Activated CD4-positive, CD25-positive, alpha-beta regulatory T cell treated with anti-CD3 and anti-CD28 coated beads, Interleukin-2, amount 50 U/mL, for 16 hours (primary cell): ENCODE measurements around the gene SIRPG.
"Not testable (repeated sequence)": the region's sequence is repeated elsewhere in the genome, so short reads cannot be mapped to it uniquely, and the experiment has no call there.

Source experiments
- DNase-seq: peaks from one replicate; pipeline ENCODE4 v3.0.0-alpha.2; 2020; ENCODE audit warnings: low read depth, low spot score

Gene SIRPG

DNA sequence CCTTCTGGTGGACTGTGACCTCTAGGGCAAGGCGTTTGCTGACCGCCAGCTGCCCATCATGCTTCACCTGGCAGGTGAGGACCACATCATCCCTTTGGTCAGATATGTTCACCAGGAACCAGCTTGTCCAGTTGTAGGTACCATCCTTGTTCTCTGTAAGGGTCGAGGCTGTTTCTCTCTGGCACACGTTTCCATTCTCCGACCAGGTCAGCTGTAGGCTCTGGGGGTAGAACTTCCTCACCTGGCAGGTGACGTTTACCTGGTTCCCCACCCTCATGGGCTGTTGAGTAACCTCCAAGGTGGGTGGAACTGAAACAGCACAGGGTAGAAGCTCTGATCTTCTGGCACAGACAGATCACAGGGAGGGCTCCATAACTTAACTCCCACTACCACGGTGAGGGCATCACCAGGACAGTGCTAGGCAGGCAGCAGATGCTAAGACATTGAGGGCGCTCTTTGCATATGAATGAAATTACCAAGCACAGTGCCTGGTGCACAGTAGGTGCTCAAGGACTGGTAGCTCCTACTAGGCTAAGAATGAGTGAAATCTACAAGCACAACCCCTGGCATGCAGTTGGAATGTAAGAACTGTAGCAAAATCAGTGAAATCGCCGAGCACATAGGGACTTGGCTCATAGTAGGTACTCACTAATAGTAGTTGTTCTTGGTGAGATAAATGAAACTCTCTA, 22.1 kb downstream of the SIRPG start:
- no peak for DNase-seq

DNA sequence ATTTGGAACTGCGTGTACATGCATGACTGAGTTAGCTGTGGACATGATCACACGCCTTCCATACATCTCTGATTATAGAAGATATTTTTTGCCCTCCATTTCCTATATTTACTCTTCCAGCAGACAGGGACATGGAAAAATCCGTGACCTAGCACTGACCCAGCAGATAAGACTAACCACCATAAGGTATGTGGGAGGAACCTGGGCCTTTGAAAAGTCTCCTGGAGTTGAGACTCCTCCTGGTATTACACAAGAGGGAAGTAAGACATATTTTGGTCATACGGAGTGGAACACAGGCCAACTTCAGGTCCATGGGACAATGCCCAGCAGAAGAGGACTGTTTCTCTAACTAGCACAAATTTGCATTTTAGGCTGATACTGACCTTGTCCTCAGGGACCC, 24.0 kb downstream of the SIRPG start:
- no peak for DNase-seq

DNA sequence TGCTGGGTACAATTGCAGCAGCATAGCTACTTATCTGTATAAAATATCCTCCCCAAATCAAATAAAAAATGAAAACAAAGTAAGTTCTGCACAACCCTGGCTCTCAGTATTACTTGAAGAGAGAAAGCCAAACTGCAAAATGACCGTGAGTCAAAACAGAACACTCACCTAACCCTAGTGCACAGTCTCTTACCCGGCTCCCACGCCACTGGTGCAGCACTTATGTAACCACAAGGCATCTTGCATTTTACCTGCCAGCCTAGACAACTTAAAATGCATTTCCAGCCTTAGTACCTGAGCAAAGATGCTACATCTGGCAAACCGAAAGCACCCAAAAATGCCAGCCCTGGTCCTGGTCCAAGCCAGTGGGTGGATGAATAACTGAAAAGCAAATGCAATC, 25.4 kb downstream of the SIRPG start:
- peak; percentile 19 for DNase-seq

DNA sequence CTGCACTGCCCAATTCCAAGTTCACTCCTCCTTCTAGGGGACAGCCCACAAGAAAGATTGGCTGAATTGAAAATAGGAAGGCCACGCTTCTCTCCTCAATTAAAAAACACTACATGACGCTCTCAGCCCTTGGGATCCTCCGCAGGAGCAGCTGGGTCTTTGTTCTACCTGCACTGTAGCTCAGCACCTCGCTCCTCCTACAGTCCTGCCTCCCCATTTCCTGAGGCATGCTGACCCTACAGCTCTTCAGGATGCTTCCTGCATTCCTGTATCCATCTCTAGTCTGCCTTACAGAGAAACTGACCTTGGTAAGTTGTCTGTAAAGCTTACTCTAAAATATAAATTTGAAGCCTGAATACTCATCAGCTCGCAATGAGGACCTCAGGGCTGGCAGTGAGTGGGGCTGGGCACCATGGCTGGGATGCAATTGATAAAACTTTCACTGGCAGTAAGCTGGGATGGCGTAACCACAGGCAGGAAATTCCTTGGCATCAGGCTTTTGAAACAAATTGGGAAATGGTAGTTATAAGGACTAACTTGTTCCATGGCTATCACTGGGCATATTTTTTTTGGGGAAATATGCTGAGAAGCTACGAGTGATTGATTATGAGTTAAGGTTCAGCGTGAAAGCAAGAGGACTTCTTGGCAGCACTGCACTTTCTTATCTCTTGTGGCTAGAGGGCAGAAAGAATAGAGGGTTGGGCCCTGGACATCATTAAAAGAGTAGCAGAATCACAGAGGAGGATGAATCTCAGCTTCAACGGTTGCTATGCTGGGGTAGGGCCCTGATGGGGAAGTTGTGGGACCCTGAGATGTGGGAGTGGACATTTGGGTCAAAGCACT, 26.0 kb downstream of the SIRPG start:
- no peak for DNase-seq

DNA sequence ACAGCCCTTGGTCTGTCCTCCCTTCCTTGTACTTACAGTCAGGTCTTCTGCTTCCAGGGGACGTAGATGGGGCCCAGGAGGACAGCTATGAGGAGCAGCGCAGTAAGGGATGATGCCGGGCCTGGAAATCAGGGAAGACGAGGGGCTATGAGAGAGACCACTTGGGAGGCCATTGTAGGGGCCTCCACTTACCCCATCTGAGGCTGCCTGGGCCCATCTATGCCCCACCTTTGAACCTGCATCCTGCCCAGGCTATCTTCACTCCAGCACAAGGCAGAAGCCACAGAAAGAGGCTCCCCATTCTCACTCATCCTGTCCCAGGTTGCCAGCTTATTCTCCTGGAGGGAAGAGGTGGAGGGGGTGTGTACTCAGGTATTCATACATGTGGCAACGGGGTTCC, 27.4 kb downstream of the SIRPG start:
- no peak for DNase-seq

DNA sequence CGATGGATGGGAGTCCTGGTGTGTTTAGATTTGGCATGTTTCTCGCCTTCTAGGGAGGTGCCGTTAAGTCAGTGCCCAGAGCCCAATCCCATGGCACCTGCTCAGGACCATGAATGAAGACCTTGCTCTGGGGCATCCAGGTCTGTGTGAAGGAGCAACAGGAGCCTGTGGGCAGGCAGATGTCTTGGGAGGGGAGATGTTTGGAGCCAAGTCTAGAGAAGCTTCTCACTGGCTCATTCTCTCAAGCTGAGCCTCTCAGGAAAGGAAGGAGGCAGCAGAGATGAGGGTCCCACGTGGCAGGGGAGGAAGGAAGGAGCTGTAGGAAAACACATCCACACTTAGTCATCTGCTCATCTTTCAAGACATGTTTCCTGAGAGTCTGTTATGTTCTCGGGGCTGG, 28.3 kb downstream of the SIRPG start:
- DNase-seq = no peak

DNA sequence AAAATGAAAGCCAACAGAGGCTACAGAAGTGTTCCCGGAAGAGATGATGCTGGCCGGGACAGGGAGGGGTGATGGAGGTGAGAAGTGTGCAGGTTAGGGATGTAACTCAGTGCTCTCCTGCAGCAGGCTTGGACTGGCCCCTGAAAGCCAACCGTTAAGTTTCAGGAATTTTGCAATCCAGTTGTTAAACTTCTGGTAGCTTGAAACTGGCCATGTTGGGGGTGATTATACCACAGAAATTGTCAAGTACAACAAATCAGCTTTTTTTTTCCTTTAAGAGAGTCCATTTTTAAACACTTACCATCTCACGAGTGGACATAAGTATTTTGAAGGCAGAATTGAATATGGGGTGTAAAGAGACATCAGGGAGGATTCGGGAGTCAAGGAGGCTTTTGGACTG, 29.0 kb downstream of the SIRPG start:
- DNase-seq = no peak

DNA sequence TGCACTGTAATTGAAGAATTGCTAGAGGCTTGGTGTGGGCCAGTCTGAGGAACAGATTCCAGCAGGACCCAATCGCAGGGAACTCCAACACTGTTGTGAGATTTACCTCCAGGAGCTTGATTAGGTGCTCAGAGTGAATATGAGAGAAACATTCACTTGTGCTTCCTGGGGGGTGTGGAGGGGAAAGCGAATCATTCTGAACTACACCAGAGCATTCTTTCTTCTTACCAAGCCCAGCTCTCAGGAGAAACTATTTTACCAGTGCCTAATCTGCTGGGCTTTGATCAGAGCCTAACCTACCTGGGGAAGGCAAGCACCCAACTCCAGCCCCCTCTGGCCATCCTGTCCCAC, 30.4 kb downstream of the SIRPG start:
- no peak for DNase-seq

DNA sequence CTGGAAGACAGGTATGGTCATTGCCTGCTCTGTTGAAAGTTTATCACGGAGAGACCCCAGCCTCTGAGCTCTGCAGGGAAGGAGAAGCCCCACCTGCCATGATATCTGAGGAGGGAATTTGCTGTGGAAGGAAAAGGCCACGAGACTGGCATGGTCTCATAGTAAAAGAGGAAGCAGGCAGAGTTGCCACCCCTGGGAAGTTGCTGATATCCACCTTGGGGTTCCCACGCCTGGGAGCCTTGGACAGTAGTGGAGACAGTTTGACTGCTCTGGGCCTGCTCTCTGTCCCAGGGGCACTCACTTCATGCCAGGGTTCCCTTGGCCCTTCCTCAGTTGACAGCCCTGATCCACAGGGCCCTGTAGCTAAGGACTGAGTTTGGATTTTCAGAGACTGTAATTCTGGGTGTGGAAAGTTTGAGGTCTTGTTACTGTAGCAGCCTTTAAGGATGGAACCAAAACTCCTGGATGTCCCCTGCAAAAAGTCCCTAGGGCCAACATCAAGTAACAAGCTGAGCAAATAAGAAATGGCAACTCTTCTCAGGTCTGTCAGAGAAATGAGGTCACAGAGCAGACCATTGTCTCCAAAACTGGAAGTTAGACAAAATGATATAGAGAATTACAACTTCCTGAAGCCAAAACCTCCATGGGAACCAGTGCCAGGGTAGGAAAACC, 30.9 kb downstream of the SIRPG start:
- no peak for DNase-seq

DNA sequence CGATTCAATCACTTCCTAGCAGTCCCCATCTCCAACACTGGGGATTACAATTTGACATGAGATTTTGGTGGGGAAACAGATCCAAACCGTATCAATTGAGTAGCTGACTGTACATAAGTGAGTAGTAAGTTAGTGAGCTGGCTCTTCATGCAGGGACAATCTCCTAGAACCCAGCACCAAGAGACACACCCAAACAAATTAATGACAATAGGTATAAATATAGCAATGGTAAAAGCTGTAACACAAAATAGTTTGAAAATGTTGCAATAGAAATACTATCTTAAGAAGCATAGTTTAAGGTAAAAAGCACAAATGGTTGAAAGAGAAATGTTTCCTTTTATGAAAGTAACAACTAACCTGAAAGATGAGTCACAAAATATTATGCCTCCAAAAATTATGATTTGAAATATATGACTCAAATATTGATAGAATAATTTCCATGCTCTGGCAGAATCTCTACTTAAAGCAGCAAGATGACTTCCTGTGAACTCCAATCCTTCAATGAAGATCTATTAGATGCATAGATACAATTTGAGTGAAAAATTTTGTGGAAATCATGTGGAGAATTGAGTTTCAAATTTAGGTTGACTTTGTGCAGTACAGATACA, 32.4 kb downstream of the SIRPG start:
- DNase-seq = no peak

DNA sequence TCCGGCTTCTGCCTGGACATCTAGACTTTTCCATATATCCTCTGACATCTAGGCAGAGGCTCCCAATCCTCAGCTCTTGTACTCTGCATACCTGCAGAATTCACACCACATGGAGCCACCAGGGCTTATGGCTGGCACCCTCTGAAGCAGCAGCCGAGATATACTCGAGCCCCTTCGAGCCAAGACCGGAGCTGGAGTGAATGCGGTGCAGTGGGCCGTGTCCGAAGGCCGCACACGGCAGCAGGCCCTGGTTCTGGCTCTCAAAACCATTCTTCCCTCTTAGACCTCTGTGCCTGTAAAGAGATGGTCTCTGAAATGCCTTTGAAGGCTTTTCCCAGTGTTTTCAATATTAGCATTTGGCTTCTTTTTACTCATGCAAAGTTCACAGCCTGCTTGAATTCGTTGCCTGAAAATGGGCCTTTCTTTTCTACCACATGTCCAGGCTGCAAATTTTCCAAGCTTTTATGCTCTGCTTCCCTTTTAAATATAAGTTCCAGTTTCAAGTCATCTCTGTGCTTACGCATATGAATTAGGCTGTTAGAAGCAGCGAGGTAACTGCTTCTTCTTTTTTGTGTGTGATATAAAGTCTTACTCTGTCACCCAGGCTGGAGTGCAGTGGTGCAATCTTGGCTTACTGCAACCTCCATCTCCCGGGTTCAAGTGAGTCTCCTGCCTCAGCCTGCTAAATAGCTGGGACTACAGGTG, 33.9 kb downstream of the SIRPG start:
- no peak for DNase-seq

DNA sequence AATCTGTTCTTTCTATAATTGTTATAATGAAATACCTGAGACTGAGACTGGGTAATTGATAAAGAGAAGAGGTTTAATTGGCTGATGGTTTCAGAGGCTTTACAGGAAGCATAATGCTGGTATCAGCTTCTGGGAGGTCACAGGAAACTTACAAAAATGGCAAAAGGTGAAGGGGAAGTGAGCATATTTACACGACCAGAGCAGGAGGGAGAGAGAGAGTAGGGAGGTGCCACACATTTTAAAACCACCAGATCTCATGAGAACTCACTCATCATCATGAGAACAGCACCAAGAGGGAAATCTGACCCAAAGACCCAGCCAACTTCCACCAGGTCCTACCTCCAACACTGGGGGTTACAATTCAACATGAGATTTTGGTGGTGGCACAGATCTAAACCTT, 35.1 kb downstream of the SIRPG start:
- DNase-seq = no peak

DNA sequence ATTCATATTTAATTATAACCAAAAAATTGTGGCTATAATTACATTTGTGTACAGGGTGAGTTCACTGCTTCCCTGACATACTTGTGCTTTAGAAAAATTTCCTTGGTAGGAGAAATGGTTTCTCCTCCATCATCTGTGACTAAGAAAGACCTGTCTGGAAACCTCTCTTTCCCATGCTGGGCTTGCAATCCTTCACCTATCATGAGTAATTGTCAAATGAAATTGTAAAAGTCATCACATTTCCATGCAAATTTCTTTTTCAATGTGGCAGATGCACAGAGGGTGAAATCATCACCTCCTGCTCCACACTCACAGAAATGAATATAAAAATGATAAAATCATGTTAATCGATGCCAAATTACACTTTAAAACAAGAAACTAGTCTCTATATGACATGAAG, 36.3 kb downstream of the SIRPG start:
- no peak for DNase-seq

DNA sequence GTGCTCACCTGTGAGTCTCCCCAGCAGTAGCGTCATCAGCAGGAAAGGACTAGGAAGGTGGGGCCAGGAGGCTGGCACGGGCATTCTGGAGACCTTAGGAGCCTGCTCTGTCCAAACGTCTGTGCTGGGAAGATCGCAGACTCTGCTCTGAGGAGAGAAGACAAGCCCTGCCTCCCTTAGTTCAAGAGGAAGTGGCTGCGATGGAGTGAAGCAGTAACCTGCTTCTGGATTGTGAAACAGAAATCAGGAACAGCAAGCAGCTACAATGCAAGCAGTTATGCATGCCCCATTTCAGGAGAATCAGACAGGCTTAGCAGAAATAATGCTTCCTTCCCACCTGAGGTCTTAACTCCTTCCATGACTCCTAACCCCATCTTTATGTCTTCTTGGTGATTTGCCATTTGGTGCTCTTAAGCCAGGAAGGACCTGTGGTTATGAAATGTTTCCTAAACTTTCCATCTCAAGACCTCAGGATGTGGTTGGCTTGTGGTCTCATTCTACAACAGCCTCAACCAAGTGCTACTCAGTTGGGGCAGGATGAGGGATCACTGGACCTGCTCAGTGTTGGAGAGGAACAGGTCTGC, 37.6 kb downstream of the SIRPG start, which contains the start of gene SIRPB1:
Gene SIRPB1, minus strand, starts transcription at position 149 of the 584 bp plus-strand sequence. Its CDS starts 65 bp downstream, at position 84.
- DNase-seq = no peak

DNA sequence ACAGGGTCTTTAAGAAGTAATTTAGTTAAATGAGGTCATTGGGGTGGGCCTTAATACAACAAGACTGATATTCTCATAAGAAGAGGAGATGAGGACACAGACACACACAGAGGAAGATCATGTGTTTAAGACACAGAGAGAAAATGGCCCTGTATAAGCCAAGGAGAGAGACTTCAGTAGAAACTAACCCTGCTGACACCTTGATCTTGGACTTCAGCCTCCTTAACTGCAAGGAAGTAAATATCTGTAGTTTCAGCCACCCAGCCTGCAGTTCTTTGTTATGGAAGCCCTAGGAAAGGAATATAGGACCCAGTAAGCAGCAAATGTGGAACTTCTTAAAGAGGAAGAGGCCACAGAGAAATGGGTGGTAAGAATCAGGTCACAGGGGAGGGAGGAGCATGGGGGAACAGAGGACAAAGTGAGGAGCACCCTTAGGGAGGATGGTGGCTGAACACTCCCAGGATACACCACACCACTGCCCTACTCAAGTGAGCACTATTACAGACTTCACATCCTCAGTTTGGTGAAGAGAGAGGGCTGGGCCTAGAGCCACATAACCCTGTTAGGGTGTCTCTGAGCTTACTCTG, 38.5 kb downstream of the SIRPG start:
- no peak for DNase-seq

DNA sequence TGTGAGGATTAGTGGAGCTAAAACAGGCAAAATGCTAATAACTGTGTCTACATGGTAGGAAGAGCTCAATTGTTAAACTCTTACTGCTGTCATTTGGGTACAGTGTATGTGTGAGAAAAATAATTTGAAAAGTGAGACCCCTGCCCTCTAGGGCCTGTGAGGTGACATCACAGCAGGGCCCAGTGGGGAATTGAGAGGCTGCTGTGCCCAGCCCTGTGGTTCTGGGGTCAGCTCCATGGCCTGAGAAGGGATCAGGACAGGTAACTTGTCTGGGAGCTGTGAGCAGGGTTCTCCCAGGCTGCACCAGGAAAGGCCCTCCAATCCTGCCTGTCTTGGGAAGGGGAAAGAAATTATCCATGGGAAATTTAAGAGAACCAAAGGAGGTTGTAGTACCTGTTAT, 39.1 kb downstream of the SIRPG start:
- DNase-seq = no peak

DNA sequence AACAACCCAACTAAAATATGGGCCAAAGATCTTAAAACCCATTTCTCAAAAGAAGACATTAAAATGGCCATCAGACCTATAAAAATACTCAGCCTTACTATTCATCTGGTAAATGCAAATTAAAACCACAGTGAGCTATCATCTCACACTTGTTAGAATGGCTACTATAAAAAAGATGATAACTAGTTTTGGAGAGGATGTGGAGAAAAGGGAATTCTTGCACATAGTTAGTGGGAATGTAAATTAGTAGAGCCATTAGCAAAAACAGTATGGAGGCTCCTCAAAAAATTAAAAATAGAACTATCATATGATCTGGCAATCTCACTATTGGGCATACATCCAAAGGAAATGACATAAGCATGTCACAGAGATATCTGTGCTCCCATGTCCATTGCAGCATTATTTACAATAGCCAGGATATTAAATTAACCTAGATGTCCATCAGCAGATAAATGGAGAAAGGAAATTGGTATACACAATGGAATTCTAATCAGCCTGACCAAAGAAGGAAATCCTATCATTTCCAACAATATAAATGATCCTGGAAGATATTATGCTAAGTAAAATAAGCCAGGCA, 40.6 kb downstream of the SIRPG start:
- no peak for DNase-seq

DNA sequence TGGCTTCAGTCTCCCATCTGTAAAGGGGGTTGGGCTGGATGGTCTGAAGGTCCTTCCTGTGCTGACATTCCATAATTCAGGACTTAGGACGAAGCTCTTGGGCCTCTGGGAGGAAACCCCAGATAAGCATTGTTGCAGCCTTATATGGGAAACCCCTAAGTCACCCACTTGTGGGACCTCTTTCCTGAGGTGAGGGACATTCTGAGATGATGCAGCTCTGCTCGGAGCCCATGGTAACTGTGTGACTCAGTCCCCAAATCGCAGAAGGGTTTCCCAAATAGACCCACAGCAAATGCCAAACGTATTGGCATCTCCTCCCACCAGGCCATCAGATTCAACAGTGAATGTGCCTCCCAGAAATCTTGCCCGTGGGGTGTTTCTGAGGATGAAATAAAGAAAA, 47.2 kb downstream of the SIRPG start:
- DNase-seq = not testable (repeated sequence)

DNA sequence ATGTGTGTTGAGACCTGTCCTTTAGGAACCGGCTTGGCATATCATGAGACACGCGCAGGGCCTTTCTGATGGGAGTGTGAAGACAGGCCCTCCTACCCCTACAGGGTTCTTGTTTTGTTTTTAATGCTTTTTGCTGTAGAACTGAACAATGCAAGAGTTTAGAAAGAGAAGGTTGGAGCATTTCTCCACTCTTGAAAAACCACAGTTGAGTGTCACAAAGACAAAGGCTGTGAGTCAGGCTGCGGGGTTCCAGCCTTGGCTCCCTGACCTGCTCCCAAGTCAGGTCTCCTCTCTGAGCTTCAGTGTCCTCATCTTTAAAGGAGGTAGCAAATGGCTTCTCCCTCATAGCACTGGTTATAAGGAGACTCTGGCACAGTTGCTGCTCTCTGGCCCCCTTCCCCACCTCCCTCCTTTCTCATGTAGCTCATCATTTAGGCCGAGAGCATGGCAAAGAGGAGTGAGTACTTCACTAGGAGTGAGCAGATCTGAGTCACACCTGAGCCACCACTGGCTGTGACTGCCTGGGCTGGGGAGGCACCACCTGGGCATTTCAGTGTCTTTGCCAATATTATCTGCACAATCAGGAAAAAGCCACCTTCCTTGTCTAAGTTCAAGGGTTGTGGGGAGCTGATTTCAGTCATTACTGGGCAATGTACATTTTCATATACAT, 48.8 kb downstream of the SIRPG start:
- not testable (repeated sequence) for DNase-seq

DNA sequence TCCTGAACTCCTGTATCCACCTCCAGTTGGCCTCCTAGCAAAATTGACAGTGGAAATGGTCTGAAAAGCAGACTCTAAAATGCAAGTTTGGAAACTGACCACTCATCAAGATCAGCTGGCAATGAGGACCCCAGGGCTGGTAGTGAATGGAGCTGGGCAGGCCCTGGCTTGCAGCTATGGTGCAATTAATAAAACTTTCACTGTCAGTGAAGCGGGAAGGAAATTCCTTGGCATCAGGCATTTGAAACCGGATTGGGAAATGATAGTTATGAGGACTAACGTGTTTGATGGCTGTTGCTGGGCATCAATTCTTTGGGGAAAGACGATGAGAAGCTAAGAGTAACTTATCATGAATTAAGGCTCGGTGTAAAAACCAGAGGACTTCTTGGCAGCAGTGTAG, 56.8 kb downstream of the SIRPG start:
- DNase-seq = no peak
